GM12878 (cell line): ENCODE measurements around the gene MAGEA6.
"Not testable (repeated sequence)": the region's sequence is repeated elsewhere in the genome, so short reads cannot be mapped to it uniquely, and the experiment has no call there.

Source experiments
- RAD21 ChIP-seq: IDR thresholded peaks from 2 replicates; pipeline ENCODE4 v1.6.1; 2011; ENCODE audit warnings: mild to moderate bottlenecking, low read depth, low read length, moderate library complexity; ENCODE audit not compliant: insufficient read depth
- SIX5 ChIP-seq: IDR thresholded peaks from 2 replicates; pipeline ENCODE4 v1.6.1; 2011; ENCODE audit warnings: mild to moderate bottlenecking, low read depth, low read length, moderate library complexity; ENCODE audit not compliant: severe bottlenecking

- not testable (repeated sequence) for TF ChIP-seq SIX5, RAD21
Measured at GRCh38 chrX:152766562-152766961, 2.9 kb downstream of the MAGEA6 start.
